Loucy (cell line): Measurements from ENCODE around the gene PRADC1.

Experiments
- H2AFZ ChIP-seq: fragments of 200-600 bp; sonication (generic); 2 replicates; pipeline ENCODE4 v1.6.0; 2016; ENCODE audit warnings: antibody characterized with exemption, mild to moderate bottlenecking, low read length, moderate library complexity
- H3F3A ChIP-seq: fragments of 200-600 bp; 2 replicates; pipeline ENCODE4 v1.6.0; 2016; ENCODE audit warnings: antibody characterized with exemption, low read depth, mild to moderate bottlenecking
- H3K27me3 ChIP-seq: fragments of 200-600 bp; sonication (generic); 2 replicates; pipeline ENCODE4 v1.6.1; 2014; ENCODE audit warnings: low read length, mild to moderate bottlenecking; ENCODE audit not compliant: insufficient read depth, poor library complexity, severe bottlenecking
- H3K36me3 ChIP-seq: fragments of 200-600 bp; sonication (generic); 2 replicates; pipeline ENCODE4 v1.6.1; 2016; ENCODE audit warnings: low read length; ENCODE audit not compliant: insufficient read depth
- H3K4me1 ChIP-seq: fragments of 200-600 bp; sonication (generic); 2 replicates; pipeline ENCODE4 v1.5.1; 2014; ENCODE audit warnings: low read length, mild to moderate bottlenecking; ENCODE audit not compliant: insufficient read depth, poor library complexity, severe bottlenecking
- H3K4me2 ChIP-seq: fragments of 200-600 bp; sonication (generic); 2 replicates; pipeline ENCODE4 v1.6.0; 2014; ENCODE audit warnings: antibody characterized with exemption, low read length, low read depth, mild to moderate bottlenecking; ENCODE audit not compliant: poor library complexity, severe bottlenecking
- H3K4me3 ChIP-seq: fragments of 200-600 bp; sonication (generic); 2 replicates; pipeline ENCODE4 v1.5.1; 2014; ENCODE audit warnings: low read length, mild to moderate bottlenecking, mixed read lengths; ENCODE audit not compliant: poor library complexity, severe bottlenecking
- H3K79me2 ChIP-seq: fragments of 200-600 bp; sonication (generic); 2 replicates; pipeline ENCODE4 v1.6.1; 2014; ENCODE audit warnings: low read length; ENCODE audit not compliant: insufficient read depth
- H3K9ac ChIP-seq: fragments of 200-600 bp; sonication (generic); 2 replicates; pipeline ENCODE4 v1.6.0; 2014; ENCODE audit warnings: mild to moderate bottlenecking, low read depth, low read length, moderate library complexity; ENCODE audit not compliant: poor library complexity, severe bottlenecking
- H3K9me2 ChIP-seq: fragments of 200-600 bp; sonication (generic); replicated peaks from 2 replicates; pipeline ENCODE4 v1.6.1; 2016; ENCODE audit warnings: low read depth, low read length, mixed read lengths
- H3K9me3 ChIP-seq: fragments of 200-600 bp; sonication (generic); 2 replicates; pipeline ENCODE4 v1.6.1; 2014; ENCODE audit warnings: mild to moderate bottlenecking, antibody characterized with exemption, low read length, low read depth; ENCODE audit not compliant: insufficient read depth
- H4K20me1 ChIP-seq: fragments of 200-600 bp; sonication (generic); 2 replicates; pipeline ENCODE4 v1.6.0; 2014; ENCODE audit warnings: antibody characterized with exemption, low read length, mild to moderate bottlenecking; ENCODE audit not compliant: insufficient read depth, poor library complexity, severe bottlenecking
- CTCF ChIP-seq: fragments of 200-600 bp; sonication (generic); conservative IDR thresholded peaks from 2 replicates; pipeline ENCODE4 v1.5.1; 2014; ENCODE audit warnings: mild to moderate bottlenecking, antibody characterized with exemption, low read length
- EZH2phosphoT487 ChIP-seq: fragments of 200-600 bp; IDR thresholded peaks from 2 replicates; pipeline ENCODE4 v1.6.1; 2018; ENCODE audit warnings: antibody characterized with exemption, mild to moderate bottlenecking, moderate library complexity, borderline replicate concordance

PRADC1 gene

DNA sequence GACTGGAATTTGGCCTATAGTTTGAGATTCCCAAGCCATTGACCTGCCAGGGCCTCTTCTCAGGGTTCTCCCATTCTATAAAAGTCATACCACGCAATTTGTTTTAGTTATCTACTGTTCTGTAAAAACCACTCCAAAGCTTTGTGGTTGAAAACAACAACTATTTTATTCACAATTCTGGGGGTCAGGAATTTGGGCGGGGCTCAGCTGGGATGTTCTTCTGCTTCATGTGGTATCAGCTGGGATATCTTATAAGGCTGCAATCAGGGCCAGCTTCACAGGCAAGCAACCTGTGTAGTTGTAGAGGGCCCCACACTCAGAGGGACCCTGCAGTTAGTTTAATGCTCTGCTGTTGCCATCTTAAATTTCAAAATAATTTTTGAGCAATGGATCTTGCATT lies 47.1 kb downstream of the PRADC1 start:
- no peak overlapping the region for H3K4me3 ChIP-seq
- H3K4me1 ChIP-seq, result no peaks in the 10 kb centered on the region
- H3K9me3 ChIP-seq, result no peaks in the 10 kb centered on the region
- no peaks in the 10 kb centered on the region for H3K36me3 ChIP-seq
- H3F3A ChIP-seq, result no peaks in the 10 kb centered on the region
- no peak overlapping the region for H3K9ac ChIP-seq
- no peaks in the 10 kb centered on the region for H3K9me2 ChIP-seq
- no peaks in the 10 kb centered on the region for H4K20me1 ChIP-seq
- H3K79me2 ChIP-seq, result no peaks in the 10 kb centered on the region
- H3K4me2 ChIP-seq, result no peak overlapping the region
- TF ChIP-seq EZH2phosphoT487 (no peak), CTCF (no peak)
- no peak overlapping the region for H2AFZ ChIP-seq
- H3K27me3 ChIP-seq, result no peaks in the 10 kb centered on the region
